Endodermal cell (in vitro differentiated cells): ENCODE results near the gene SOX12. TPM values are rescaled to one million over a fixed set of nuclear protein-coding genes. Genes with fewer than 3 reads are reported as not detected.

Experiments
- DNase-seq: peaks from one replicate; pipeline ENCODE4 v3.0.0-alpha.2; 2017
- H3K27ac ChIP-seq: 2 replicates; pipeline ENCODE4 v1.5.1; 2013; ENCODE audit warnings: mild to moderate bottlenecking, low read depth, low read length, moderate library complexity
- H3K27me3 ChIP-seq: 2 replicates; pipeline ENCODE4 v1.6.1; 2013; ENCODE audit warnings: mild to moderate bottlenecking, low read length, moderate library complexity; ENCODE audit not compliant: insufficient read depth, control insufficient read depth, poor library complexity, severe bottlenecking
- H3K36me3 ChIP-seq: 2 replicates; pipeline ENCODE4 v1.7.0; 2013; ENCODE audit warnings: mild to moderate bottlenecking, low read length, moderate library complexity; ENCODE audit not compliant: control insufficient read depth, insufficient read depth
- H3K4me1 ChIP-seq: one replicate; pipeline ENCODE4 v1.7.0; 2013; ENCODE audit warnings: low read length; ENCODE audit not compliant: control insufficient read depth, insufficient read depth
- H3K4me3 ChIP-seq: 2 replicates; pipeline ENCODE4 v1.5.1; 2013; ENCODE audit warnings: mild to moderate bottlenecking, low read length, moderate library complexity
- H3K9ac ChIP-seq: 2 replicates; pipeline ENCODE4 v1.6.1; 2013; ENCODE audit warnings: mild to moderate bottlenecking, low read length, moderate library complexity; ENCODE audit not compliant: poor library complexity, severe bottlenecking; ENCODE audit errors: extremely low read depth
- H3K9me3 ChIP-seq: 2 replicates; pipeline ENCODE4 v1.6.1; 2013; ENCODE audit warnings: mild to moderate bottlenecking, low read length, moderate library complexity; ENCODE audit not compliant: control insufficient read depth
- H3K27ac Mint-ChIP-seq: 2 replicates; pipeline ENCODE4 v1.8.0; 2020; ENCODE audit warnings: mixed read lengths
- H3K27me3 Mint-ChIP-seq: 2 replicates; pipeline ENCODE4 v1.8.0; 2021; ENCODE audit warnings: mild to moderate bottlenecking, mixed read lengths; ENCODE audit not compliant: insufficient read depth
- H3K36me3 Mint-ChIP-seq: 2 replicates; pipeline ENCODE4 v1.8.0; 2020; ENCODE audit warnings: low read depth, mixed read lengths
- H3K4me1 Mint-ChIP-seq: 2 replicates; pipeline ENCODE4 v1.8.0; 2020; ENCODE audit warnings: mixed read lengths
- H3K4me3 Mint-ChIP-seq: 2 replicates; pipeline ENCODE4 v1.8.0; 2020; ENCODE audit warnings: mild to moderate bottlenecking, moderate library complexity, mixed read lengths
- H3K9me3 Mint-ChIP-seq: 2 replicates; pipeline ENCODE4 v1.8.0; 2020; ENCODE audit warnings: mild to moderate bottlenecking, mixed read lengths
- WGBS, 2 experiments: methylation state at CpG; one replicate each; pipeline versions ENCODE4 v1.1.5 to v1.1.7; 2013; ENCODE audit warnings: missing lambda C conversion rate in 2 of 2, mixed read lengths in 1 of 2; ENCODE audit not compliant: insufficient coverage in 1 of 2, insufficient read length in 1 of 2; 5-methylcytosine and 5-hydroxymethylcytosine counted together
- total RNA-seq, 2 donors: library from RNA; stranded (reverse); fragmentation: NEBNext Ultra II Directional in 1 of 2; extraction: Animal tissue kit (Norgen Biotek cat#: 25700) in 1 of 2; gene quantifications; 2 replicates in 1 of 2; 3 replicates in 1 of 2; pipeline ENCODE4 v1.2.1, GENCODE V29; 2021
- TF ChIP-seq, protein P1 (sequence below): fragments of 200-600 bp; sonication (generic); conservative IDR thresholded peaks from 2 replicates; pipeline ENCODE4 v1.5.0; 2021; ENCODE audit warnings: antibody characterized with exemption, mild to moderate bottlenecking

SOX12 gene
- total RNA-seq, 2 donors from 2014 or later = 71.4 to 81.7 TPM

DNA sequence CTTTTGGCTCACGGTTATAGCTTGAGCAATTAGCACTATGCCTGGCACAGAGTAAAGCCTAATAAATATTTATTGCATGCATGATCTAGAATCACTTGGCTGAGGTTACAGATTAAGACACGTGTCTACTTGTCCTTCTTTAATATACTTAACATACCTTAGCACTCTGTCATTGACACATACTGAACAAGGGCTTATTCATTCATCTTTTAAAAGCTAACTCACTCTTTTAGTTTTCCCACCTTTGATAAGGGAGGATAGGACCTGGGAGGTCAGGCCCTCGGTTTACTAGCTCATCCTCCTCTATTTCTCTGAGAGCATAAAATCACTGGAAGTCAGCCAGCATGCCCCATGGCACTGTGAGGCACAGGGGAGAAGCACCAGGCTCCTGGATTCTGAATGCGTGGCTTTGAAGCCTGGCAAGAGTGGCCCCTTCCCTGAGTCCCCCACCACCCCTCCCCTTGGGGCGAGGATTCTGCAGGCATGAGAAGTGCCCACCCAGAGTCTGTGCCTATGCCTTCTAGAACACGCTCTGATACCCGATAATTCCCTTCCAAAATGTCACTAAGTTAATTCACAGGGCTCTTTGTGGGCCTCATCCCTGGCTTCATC is 16.8 kb upstream of the SOX12 start:
- H3K36me3 ChIP-seq = no peaks in the 10 kb centered on the region
- Mint-ChIP-seq H3K9me3 (no peaks in the 10 kb centered on the region), H3K4me3 (no peak overlapping the region), H3K4me1 (peaks cover 11% of the 10 kb centered on the region), H3K36me3 (peaks cover 4% of the 10 kb centered on the region), H3K27me3 (peaks cover 9% of the 10 kb centered on the region), H3K27ac (no peak overlapping the region)
- 88 to 92% methylated on average over 4 to 6 of the region's 7 CpGs for WGBS, 2 experiments
- H3K9me3 ChIP-seq = no peaks in the 10 kb centered on the region
- no peak for DNase-seq
- no peaks in the 10 kb centered on the region for H3K4me1 ChIP-seq
- no peak overlapping the region for H3K4me3 ChIP-seq
- TF ChIP-seq, protein P1, sequence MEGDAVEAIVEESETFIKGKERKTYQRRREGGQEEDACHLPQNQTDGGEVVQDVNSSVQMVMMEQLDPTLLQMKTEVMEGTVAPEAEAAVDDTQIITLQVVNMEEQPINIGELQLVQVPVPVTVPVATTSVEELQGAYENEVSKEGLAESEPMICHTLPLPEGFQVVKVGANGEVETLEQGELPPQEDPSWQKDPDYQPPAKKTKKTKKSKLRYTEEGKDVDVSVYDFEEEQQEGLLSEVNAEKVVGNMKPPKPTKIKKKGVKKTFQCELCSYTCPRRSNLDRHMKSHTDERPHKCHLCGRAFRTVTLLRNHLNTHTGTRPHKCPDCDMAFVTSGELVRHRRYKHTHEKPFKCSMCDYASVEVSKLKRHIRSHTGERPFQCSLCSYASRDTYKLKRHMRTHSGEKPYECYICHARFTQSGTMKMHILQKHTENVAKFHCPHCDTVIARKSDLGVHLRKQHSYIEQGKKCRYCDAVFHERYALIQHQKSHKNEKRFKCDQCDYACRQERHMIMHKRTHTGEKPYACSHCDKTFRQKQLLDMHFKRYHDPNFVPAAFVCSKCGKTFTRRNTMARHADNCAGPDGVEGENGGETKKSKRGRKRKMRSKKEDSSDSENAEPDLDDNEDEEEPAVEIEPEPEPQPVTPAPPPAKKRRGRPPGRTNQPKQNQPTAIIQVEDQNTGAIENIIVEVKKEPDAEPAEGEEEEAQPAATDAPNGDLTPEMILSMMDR = no peak
- no peak overlapping the region for H3K9ac ChIP-seq
- peak overlapping the region; percentile 100 for H3K27ac ChIP-seq
- H3K27me3 ChIP-seq = no peaks in the 10 kb centered on the region

DNA sequence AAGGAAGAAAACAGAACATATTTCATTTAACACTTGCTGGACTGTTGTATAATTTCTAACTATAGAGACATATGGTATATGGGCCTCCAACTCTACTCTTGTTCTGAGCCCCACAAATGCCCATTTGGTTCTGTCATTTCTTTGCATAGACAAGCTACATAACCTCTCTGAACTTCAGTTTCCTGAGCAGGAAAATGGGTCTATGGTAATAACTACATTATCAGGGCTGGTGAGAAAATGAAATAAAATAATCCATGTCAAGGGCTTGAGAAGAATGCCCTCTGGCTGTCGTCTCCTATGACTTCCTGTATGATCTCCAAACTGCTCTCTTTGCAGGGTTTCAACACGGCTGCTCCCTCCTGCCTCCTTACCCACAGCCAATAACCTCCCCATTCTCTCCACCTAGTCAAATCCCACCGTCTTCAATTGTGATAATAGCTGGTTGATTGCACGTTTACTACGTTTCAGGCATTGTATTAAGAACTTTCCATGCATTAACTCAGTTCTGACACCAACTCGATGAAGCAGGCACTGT is 16.0 kb upstream of the SOX12 start:
- Mint-ChIP-seq H3K27me3 (peaks cover 7% of the 10 kb centered on the region), H3K36me3 (peaks cover 1% of the 10 kb centered on the region), H3K4me3 (peak overlapping the region; percentile 66), H3K4me1 (peaks cover 11% of the 10 kb centered on the region), H3K9me3 (no peaks in the 10 kb centered on the region), H3K27ac (peak overlapping the region; percentile 92)
- WGBS, 2 experiments = 0 to 6% methylated on average over 2 to 5 of the region's 6 CpGs
- Histone ChIP-seq H3K9me3 (no peaks in the 10 kb centered on the region), H3K9ac (peak overlapping the region; percentile 96), H3K36me3 (no peaks in the 10 kb centered on the region), H3K27me3 (no peaks in the 10 kb centered on the region), H3K27ac (peak overlapping the region; percentile 100), H3K4me3 (peak overlapping the region; percentile 86), H3K4me1 (no peaks in the 10 kb centered on the region)
- no peak for DNase-seq
- TF ChIP-seq, protein P1 = no peak

DNA sequence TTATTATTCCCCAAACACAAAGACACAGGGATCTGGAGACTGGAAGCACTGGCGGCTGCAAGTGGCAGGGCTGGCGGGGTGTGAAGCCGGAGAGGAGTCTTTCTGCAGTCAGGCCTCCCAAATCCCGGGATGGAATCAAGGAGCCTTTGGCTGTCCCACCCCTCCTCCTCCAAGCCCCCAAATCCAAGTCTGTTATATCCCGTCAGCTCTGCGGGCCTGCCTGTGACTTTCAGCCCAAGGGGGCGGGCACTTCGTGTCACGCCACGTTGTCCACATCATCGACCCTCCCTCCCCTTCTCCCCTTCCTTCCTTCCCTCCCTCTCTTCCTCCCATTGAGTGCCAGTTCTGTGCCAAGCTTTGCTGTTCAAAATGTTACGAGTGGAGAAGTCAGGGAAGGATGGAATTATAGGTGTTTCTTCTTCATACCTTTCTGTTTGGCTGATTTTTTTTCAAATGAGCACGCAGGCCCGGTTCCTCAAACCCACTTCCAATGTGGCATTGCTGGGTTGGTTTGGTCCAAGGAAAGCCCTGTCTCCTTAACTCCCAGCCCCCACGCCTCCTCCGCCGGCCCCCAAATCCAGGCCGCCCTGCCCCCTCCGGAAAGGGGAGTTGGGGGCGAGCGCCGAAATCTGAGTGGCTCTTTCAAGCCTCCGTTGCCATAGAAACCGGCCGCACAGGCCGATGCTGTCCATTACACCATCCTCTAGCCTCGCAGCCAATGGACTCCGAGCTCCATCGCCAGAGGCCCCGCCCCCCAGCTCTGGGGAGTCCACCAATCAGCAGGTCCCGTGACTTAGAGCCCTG is 15.3 kb upstream of the SOX12 start:
- H3K27me3 Mint-ChIP-seq = peaks cover 5% of the 10 kb centered on the region
- H3K9me3 ChIP-seq = no peaks in the 10 kb centered on the region

More for the DNA sequence above, 15.3 kb upstream of the SOX12 start:
- no peaks in the 10 kb centered on the region for H3K9me3 Mint-ChIP-seq
- H3K27me3 ChIP-seq = no peaks in the 10 kb centered on the region
- H3K27ac ChIP-seq = peak overlapping the region; percentile 100
- no peaks in the 10 kb centered on the region for H3K36me3 ChIP-seq
- peak overlapping the region; percentile 96 for H3K9ac ChIP-seq
- peak overlapping the region; percentile 92 for H3K27ac Mint-ChIP-seq
- H3K4me3 ChIP-seq = peak overlapping the region; percentile 86
- DNase-seq = peak; percentile 100
- TF ChIP-seq, protein P1 = no peak
- no peaks in the 10 kb centered on the region for H3K4me1 ChIP-seq
- no peaks in the 10 kb centered on the region for H3K36me3 Mint-ChIP-seq
- H3K4me1 Mint-ChIP-seq = peaks cover 11% of the 10 kb centered on the region
- peak overlapping the region; percentile 66 for H3K4me3 Mint-ChIP-seq
- 3 to 6% methylated on average over 13 to 30 of the region's 31 CpGs for WGBS, 2 experiments
